Fibroblast of pulmonary artery (primary cell): Measurements from ENCODE around the gene SLC19A1.

ENCODE experiments used
- DNase-seq: peaks from one replicate; pipeline ENCODE4 v3.0.0-alpha.2; 2010; ENCODE audit warnings: low read depth
- H3K4me3 ChIP-seq: replicated peaks from 2 replicates; pipeline ENCODE4 v1.5.1; 2011; ENCODE audit warnings: low read depth, mild to moderate bottlenecking, control low read depth, low read length, moderate library complexity
- TF ChIP-seq, protein P1 (sequence below): IDR thresholded peaks from 2 replicates; pipeline ENCODE4 v1.5.1; 2011; ENCODE audit warnings: mild to moderate bottlenecking, control low read depth, low read length, inconsistent platforms; ENCODE audit errors: missing control alignments

The SLC19A1 gene

DNA sequence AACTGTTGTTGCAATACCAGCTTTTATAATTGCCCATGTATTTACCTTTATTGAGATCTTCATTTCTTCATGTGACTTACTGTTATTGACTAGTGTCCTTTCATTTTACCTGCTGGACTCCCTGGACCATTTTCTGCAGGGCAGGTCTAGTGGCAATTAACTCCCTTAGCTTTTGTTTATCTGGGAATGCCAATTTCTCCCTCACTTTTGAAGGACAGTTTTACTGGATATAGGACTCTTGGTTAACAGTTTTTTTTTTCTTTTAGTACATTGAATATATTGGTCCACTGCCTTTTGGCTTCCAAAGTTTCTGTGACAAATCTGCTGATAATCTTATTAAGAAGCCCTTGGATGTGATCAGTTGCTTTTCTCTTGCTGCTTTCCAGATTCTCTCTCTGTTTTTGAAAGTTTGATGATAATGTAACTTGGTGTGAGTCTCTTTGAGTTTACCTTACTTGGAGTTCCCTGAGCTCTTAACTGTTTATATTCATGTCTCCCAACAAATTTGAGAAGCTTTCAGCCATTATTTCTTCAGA is 80.4 kb downstream of the SLC19A1 start:
- no peak for DNase-seq
- TF ChIP-seq, protein P1, sequence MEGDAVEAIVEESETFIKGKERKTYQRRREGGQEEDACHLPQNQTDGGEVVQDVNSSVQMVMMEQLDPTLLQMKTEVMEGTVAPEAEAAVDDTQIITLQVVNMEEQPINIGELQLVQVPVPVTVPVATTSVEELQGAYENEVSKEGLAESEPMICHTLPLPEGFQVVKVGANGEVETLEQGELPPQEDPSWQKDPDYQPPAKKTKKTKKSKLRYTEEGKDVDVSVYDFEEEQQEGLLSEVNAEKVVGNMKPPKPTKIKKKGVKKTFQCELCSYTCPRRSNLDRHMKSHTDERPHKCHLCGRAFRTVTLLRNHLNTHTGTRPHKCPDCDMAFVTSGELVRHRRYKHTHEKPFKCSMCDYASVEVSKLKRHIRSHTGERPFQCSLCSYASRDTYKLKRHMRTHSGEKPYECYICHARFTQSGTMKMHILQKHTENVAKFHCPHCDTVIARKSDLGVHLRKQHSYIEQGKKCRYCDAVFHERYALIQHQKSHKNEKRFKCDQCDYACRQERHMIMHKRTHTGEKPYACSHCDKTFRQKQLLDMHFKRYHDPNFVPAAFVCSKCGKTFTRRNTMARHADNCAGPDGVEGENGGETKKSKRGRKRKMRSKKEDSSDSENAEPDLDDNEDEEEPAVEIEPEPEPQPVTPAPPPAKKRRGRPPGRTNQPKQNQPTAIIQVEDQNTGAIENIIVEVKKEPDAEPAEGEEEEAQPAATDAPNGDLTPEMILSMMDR = no peak
- no peak overlapping the region for H3K4me3 ChIP-seq

DNA sequence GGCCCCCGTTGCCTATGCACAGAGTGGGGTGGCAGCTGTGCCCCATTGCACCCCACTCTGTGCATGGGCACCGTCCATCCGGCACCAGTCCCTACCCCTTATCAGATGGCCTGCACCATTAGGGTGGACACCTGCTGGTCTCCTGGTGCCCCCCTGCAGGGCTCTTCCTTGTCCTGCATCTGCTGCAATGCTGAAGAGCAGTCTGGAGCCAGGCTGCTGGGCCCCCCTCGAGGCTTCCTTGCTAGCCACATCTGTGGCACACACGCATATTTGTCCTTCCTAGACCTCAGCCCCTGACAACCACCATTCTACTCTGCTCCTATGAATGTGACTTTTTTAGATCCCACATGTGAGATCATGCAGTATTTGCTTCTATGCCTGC is 80.9 kb downstream of the SLC19A1 start:
- TF ChIP-seq, protein P1 = no peak
- DNase-seq = no peak
- H3K4me3 ChIP-seq = no peak overlapping the region

DNA sequence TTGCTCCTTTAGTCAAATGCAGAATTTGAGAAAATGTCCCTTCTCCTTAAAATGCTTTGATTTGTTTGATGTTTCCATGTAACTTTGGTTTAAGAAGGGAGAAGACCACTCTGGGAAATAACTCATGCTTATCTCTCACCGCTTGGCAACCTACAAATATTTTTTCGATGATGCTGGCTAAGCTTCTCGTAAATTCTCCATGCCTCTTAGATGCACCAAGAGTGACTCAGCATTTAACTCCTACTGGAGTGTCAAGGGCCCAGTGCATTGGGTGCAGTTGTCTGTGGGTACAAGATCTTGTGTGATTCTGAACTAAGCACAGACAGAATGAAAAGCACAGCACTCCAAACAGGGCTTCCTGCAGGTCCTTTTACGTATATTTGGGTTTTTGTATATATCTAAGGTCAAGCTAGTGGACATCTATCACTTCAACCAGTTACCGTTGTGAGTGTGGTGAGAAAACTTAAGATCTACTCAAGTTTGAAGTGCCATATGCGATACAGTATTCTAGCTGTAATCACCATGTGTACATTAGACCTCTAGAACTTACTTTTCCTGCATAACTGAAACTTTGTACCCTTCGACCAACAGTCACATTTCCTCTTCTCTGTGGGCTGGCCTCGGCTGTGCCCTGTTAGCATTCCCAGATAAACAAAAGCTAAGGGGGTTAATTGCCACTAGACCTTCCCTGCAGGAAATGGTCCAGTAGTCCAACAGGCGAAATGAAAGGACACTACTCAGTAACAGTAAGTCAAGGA is 81.5 kb downstream of the SLC19A1 start:
- TF ChIP-seq, protein P1 = no peak
- DNase-seq = peak; percentile 93
- H3K4me3 ChIP-seq = no peak overlapping the region

DNA sequence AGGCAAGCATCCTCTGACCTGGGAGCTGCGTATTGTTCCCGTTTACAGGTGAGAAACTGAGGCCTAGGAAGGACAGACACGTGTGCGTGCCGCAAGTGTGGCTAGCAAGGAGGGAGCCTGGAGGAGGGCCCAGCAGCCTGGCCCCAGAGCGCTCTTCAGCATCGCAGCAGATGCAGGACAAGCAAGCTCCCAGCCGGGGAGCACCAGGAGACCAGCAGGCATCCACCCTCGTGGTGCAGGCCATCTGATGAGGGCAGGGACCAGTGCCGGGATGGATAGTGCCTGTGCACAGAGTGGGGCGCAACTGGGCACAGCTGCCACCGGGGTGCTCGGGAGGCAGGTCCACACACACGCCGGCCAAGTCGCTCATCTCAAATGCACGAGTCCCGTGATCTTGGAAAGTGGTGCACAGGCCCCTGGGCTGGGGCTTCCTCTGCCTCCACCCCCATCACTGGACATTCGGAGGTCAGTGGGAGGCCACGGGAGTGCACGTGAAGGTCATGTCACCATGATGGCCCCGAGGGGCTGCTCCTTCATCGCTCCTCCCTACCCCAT is 82.2 kb downstream of the SLC19A1 start:
- DNase-seq = no peak
- H3K4me3 ChIP-seq = no peak overlapping the region
- TF ChIP-seq, protein P1 = no peak

DNA sequence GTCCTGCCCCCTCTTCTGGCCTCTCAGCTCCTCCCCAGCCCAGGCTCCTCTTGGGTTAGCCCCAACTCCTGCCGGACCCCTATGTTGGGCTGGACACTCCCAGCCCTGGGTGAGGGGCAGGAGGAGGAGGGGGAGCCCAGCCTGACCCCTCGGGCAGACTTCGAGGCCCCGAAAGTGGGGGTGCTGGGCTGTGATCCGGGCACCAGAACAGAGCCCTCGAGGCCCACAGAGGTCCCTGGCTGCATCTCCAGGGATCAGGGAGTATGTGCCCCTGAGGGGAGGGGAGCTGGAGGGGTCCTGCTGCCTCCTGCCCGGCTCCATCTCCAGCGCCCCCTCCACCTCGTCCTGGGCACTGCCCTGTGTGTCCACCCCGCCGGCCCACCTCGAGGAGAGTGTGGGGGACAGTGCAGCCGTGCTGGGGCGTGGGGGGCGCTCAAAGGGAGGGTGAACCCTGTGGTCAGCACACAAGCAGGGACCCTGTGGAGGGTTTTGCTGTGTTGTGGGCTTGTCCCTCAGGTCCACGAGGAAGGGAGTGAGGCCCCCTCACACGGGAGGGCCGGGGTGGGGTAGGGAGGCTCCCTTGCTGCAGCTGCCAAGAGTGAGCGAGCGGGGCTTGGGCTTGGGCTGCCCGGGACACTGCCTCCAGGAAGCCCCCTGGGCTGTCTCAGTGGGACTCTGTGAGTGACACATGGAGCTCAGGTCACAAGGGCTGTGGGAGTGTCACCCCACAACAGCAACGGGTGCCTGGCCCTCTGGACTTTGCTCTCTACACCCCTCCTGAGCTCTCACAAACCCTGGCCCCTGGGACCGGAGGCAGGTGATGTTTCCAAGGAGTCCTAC is 82.8 kb downstream of the SLC19A1 start:
- no peak for DNase-seq

DNA sequence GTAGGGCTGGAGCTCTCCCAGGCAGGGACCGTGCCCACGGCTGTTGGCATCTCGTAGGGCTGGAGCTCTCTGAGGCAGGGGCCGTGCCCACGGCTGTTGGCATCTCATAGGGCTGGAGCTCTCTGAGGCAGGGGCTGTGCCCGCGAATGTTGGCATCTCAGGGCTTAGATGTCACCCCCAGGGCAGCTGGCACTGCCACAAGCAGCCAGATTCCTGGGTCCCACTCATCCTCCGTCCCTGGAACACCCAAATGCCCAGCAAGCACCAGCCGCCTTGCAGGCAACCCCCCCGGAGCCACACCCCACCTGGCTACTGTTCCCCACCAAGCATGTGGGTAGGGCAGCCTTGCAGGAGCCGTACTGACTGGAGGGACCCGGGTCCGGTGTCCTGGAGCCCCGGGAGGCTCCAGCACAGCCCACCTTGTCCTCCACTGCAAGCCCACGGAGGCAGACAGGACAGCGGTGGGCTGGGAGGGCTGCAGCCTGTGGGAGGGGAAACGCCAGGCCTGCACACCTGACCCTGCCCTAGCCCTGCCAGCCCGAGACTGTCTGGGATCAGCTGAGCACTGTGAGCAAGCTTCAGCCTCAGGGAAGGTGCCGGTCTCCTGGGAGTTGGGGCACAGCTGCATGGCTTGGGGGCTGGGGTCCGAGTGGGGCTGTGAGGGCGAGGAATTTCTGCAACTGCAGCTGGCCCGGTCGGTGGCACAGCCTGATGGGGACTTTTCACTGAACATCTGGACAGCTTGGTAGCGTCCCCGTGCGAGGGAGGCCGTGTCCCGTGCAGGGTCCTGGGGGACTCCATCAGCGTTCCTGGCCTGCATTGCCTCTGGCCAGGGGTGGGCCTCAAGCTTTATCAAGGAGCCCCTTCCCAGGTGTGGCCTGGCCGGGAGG is 83.7 kb downstream of the SLC19A1 start:
- no peak overlapping the region for H3K4me3 ChIP-seq
- TF ChIP-seq, protein P1 = no peak
- no peak for DNase-seq

More for the DNA sequence above, 82.8 kb downstream of the SLC19A1 start:
- H3K4me3 ChIP-seq = no peak overlapping the region
- TF ChIP-seq, protein P1 = no peak
